Measurements from ENCODE around the gene SHOC2.

The SHOC2 gene

GRCh38 chr10:110919349-110919931 lies at the start of gene SHOC2:
TSS of gene SHOC2 (plus strand) at chr10:110919604. CDS start at chr10:110964359, 44,755 bp downstream.
- peak; percentile 89 to 99 (median 98) for DNase-seq

GRCh38 chr10:110870823-110871297 lies 48.5 kb upstream of the SHOC2 start:
- DNase-seq, result peak in 2 of 6 experiments; percentile 24 to 55

GRCh38 chr10:110871298-110872084 lies 47.9 kb upstream of the SHOC2 start, which contains the start of gene PDCD4:
TSS of gene PDCD4 (plus strand) at chr10:110871928. CDS start at chr10:110876028, 4,100 bp downstream.
- peak; percentile 84 to 95 (median 89) for DNase-seq

GRCh38 chr10:110872145-110872983 lies 47.0 kb upstream of the SHOC2 start:
- peak; percentile 81 to 95 (median 91) for DNase-seq

- DNase-seq, result no peak
Measured at GRCh38 chr10:110872984-110873923, 46.1 kb upstream of the SHOC2 start.

- DNase-seq, result peak in 1 of 6 experiments; percentile 27
Measured at GRCh38 chr10:110873951-110874350, 45.5 kb upstream of the SHOC2 start.

- no peak for DNase-seq
Measured at GRCh38 chr10:110876000-110876399, 43.4 kb upstream of the SHOC2 start.

GRCh38 chr10:110876788-110877187 lies 42.6 kb upstream of the SHOC2 start:
- no peak for DNase-seq

- DNase-seq, result no peak
Measured at GRCh38 chr10:110880012-110880411, 39.4 kb upstream of the SHOC2 start.

GRCh38 chr10:110881247-110881646 lies 38.2 kb upstream of the SHOC2 start:
- DNase-seq, result no peak

GRCh38 chr10:110881905-110882304 lies 37.5 kb upstream of the SHOC2 start:
- DNase-seq, result no peak

- DNase-seq, result peak in 1 of 6 experiments; percentile 13
Measured at GRCh38 chr10:110883924-110884323, 35.5 kb upstream of the SHOC2 start.

GRCh38 chr10:110885932-110886674 lies 33.3 kb upstream of the SHOC2 start:
- no peak for DNase-seq

- DNase-seq, result no peak
Measured at GRCh38 chr10:110887560-110887959, 31.8 kb upstream of the SHOC2 start.

- DNase-seq, result no peak
Measured at GRCh38 chr10:110892602-110893288, 26.7 kb upstream of the SHOC2 start.

GRCh38 chr10:110893559-110894179 lies 25.7 kb upstream of the SHOC2 start:
- DNase-seq, result peak in 3 of 6 experiments; percentile 28 to 72 (median 65)

- no peak for DNase-seq
Measured at GRCh38 chr10:110897184-110897583, 22.2 kb upstream of the SHOC2 start.

GRCh38 chr10:110898391-110898790 lies 21.0 kb upstream of the SHOC2 start:
- DNase-seq, result no peak

- DNase-seq, result no peak
Measured at GRCh38 chr10:110900983-110901382, 18.4 kb upstream of the SHOC2 start.
